ENCODE results near the gene FRMD1.
A peak's percentile ranks its signal among the peaks of the same experiment; 100 is the strongest.

FRMD1 gene

DNA sequence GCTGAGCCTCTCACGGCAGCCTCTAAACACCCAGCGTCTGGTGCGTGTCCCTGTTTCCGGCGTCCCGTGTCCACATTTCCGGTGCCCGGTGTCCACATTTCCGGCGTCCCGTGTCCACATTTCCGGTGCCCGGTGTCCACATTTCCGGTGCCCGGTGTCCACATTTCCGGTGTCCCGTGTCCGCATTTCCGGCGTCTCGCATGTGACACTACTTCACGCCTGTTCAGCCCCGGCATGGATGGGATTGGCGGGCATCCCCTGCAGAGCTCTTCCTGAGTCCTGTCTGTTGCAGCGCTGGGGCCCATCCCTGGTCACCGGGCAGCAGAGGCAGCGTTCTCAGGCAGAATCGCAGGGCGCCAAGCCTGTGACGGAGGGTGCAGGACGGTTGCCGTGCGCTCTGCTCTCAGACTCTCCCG lies 3.2 kb downstream of the FRMD1 start:
- DNase-seq = no peak

GRCh38 chr6:168075216-168075615 lies 3.8 kb downstream of the FRMD1 start:
- no peak for DNase-seq

- DNase-seq = no peak
Observed at GRCh38 chr6:168073937-168074730, 4.9 kb downstream of the FRMD1 start.

GRCh38 chr6:168072730-168073129 lies 6.3 kb downstream of the FRMD1 start:
- DNase-seq = no peak

DNA sequence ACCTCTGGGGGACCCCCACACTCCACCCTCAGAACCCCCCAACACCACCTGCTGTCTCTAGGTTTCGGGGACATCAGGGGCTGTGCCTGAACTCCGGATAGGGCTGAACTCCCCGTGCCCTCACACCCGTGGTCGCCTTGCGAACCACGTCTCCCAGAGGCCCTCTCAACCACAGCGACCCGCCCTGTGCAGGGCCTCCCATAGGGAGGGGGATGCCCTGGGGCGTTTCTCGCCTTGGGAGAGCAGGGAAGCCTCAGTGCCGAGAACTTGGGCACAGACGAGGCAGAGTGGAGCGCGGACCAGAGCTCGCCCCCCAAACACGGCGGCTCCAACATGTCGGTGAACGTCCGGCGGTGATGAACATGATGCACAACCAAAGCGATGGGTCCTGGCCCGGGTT lies 6.8 kb downstream of the FRMD1 start:
- no peak for DNase-seq

DNA sequence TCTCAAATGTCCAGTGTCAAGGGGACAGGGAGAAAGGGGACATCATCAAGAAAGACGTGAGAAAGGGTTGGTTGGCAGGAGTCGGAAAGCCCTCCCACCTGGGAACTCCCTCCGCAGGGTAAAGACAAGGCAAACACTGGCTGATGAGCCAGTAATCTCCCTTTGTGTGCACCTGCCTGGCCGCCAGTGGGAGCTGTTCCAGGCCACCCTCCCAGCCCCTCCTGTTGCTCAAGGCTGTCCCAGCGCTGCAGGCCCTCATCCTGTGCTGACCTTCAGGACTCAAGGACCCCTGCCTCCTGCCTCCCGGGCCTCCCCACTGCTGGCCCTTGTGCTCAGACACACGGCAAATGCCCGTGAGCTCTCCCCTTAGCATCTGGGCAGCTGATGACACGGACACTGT lies 7.4 kb downstream of the FRMD1 start:
- no peak for DNase-seq

- DNase-seq = no peak
Observed at GRCh38 chr6:168070804-168071203, 8.2 kb downstream of the FRMD1 start.

- no peak for DNase-seq
Observed at GRCh38 chr6:168067081-168067759, 11.8 kb downstream of the FRMD1 start.

DNA sequence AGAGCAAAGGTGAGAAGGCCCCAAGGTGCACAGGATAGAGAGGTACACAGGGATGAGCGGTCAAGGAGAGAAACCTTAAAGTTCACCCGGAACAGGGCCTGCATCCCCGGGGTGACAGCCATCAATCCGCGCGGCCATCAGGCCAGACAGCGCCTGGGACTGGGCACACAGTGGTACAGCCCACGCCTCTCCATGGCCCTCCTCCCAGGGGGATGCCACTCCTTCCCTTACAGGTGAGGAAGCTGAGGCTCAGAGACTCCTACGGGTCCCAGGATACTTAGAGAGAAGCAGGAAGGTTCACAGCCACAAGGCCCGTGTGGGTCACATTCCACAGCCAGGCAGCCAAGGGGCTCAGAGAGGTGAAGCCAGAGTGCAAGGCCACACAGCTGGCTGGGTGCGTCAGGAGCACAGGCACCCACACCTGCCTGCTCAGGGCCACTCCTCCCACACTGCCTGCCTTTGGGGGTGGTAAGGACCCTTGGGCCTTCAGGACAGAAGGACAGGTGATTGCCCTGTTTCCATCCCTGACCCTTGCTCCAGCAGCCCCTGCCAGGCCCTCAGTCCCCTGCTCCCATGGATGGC lies 14.7 kb downstream of the FRMD1 start:
- DNase-seq = no peak

DNA sequence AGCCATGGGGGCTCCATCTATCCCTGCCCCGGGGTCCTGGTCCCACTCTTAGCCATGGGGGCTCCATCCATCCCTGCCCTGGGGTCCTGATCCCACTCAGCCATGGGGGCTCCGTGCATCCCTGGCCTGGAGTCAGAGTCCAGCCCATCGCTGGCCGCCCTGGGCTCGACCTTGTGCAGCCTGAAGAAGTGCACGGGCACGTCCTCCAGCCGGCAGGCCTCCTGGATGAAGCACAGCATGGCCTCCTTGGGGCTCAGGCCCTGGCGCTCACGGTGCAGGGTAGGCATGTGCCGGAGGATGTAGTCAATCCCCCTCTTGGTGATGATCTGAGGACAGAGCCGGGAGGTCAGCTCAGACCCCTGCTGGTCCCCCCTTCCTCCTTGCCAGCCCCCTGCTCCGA lies 15.6 kb downstream of the FRMD1 start:
- DNase-seq = no peak

GRCh38 chr6:168062346-168063289 lies 16.4 kb downstream of the FRMD1 start:
- no peak for DNase-seq

GRCh38 chr6:168061269-168062210 lies 17.5 kb downstream of the FRMD1 start:
- DNase-seq = peak; percentile 68

GRCh38 chr6:168060521-168060931 lies 18.5 kb downstream of the FRMD1 start:
- no peak for DNase-seq

GRCh38 chr6:168058691-168059551 lies 20.1 kb downstream of the FRMD1 start:
- DNase-seq = no peak

- no peak for DNase-seq
Observed at GRCh38 chr6:168057836-168058235, 21.2 kb downstream of the FRMD1 start.

DNA sequence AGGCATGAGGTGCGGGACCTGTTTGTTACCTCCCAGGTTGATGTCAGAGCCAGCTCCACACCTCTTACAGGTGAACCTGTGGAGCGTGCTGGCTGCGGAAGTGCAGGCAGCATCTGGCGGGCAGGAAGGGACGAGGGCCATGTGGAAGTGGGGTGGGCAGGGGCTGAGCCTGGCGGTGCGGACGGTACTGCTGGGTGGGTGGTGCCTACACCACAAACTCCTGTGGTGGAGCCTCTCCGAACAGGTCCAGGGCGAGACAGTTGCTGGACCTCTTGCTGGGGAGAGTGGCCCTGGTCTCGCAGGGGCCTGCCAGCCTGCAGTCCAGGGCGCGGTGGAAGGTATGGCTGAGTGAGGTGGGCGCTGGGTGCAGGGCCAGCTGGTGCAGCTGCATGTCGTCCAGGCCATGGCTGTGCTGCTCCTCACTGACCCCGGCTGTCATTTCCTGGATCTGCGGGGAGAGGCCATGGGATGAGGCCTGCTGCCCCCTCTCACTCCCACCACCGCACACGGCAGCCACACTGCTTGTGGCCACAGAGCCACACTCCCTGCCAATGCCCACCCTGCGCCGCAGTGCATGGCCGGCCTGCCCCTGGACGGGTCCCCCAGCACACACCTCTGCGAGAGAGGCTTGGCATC lies 22.0 kb downstream of the FRMD1 start:
- no peak for DNase-seq

- no peak for DNase-seq
Observed at GRCh38 chr6:168055696-168056489, 23.1 kb downstream of the FRMD1 start.

DNA sequence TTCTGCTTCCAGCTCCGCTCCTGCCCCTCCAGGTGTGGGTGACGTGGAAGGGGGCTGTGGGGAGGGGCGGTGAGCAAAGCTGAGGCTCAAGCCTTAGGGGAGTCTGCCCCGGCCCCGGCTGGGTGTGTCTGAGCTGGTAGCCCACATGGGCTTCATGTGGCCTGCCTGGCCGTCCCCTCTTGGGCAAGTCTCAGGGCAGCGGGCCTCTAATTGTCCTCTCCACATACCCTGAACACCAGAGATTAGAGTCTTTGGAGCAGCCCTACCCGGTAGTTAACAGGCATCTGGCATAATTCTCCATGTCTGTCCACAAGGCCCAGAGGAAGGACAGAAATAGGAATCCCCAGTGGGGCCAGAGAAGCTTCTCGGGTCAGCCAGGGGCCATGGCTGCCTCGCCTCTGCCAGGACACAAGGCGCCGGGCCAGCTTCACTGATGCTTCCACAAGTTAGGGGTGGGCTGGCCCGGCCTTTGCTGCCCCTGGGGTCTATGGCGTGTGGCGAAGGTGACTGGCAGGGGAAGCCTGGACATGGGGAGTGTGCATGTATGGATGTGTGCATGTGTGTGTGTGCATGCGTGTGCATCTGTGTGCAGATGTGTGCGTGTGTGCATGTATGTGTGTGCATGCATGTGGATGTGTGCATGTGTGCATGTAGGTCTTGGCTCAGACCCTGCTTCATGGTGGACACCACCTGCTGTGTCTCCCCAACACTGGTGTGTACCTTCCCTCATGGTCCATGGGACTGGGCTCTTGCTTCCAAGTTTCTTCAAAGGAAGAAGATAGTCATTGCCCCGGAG lies 24.0 kb downstream of the FRMD1 start:
- no peak for DNase-seq
